Endodermal cell (in vitro differentiated cells): ENCODE data around the gene KRTAP10-4. TPM values are rescaled to one million over a fixed set of nuclear protein-coding genes. Genes with fewer than 3 reads are reported as not detected.

Experiments
- DNase-seq: peaks from one replicate; pipeline ENCODE4 v3.0.0-alpha.2; 2017
- H3K27ac ChIP-seq: 2 replicates; pipeline ENCODE4 v1.5.1; 2013; ENCODE audit warnings: mild to moderate bottlenecking, low read depth, low read length, moderate library complexity
- H3K27me3 ChIP-seq: 2 replicates; pipeline ENCODE4 v1.6.1; 2013; ENCODE audit warnings: mild to moderate bottlenecking, low read length, moderate library complexity; ENCODE audit not compliant: insufficient read depth, control insufficient read depth, poor library complexity, severe bottlenecking
- H3K36me3 ChIP-seq: 2 replicates; pipeline ENCODE4 v1.7.0; 2013; ENCODE audit warnings: mild to moderate bottlenecking, low read length, moderate library complexity; ENCODE audit not compliant: control insufficient read depth, insufficient read depth
- H3K4me1 ChIP-seq: one replicate; pipeline ENCODE4 v1.7.0; 2013; ENCODE audit warnings: low read length; ENCODE audit not compliant: control insufficient read depth, insufficient read depth
- H3K4me3 ChIP-seq: 2 replicates; pipeline ENCODE4 v1.5.1; 2013; ENCODE audit warnings: mild to moderate bottlenecking, low read length, moderate library complexity
- H3K9ac ChIP-seq: 2 replicates; pipeline ENCODE4 v1.6.1; 2013; ENCODE audit warnings: mild to moderate bottlenecking, low read length, moderate library complexity; ENCODE audit not compliant: poor library complexity, severe bottlenecking; ENCODE audit errors: extremely low read depth
- H3K9me3 ChIP-seq: 2 replicates; pipeline ENCODE4 v1.6.1; 2013; ENCODE audit warnings: mild to moderate bottlenecking, low read length, moderate library complexity; ENCODE audit not compliant: control insufficient read depth
- H3K27ac Mint-ChIP-seq: 2 replicates; pipeline ENCODE4 v1.8.0; 2020; ENCODE audit warnings: mixed read lengths
- H3K27me3 Mint-ChIP-seq: 2 replicates; pipeline ENCODE4 v1.8.0; 2021; ENCODE audit warnings: mild to moderate bottlenecking, mixed read lengths; ENCODE audit not compliant: insufficient read depth
- H3K36me3 Mint-ChIP-seq: 2 replicates; pipeline ENCODE4 v1.8.0; 2020; ENCODE audit warnings: low read depth, mixed read lengths
- H3K4me1 Mint-ChIP-seq: 2 replicates; pipeline ENCODE4 v1.8.0; 2020; ENCODE audit warnings: mixed read lengths
- H3K4me3 Mint-ChIP-seq: 2 replicates; pipeline ENCODE4 v1.8.0; 2020; ENCODE audit warnings: mild to moderate bottlenecking, moderate library complexity, mixed read lengths
- H3K9me3 Mint-ChIP-seq: 2 replicates; pipeline ENCODE4 v1.8.0; 2020; ENCODE audit warnings: mild to moderate bottlenecking, mixed read lengths
- CTCF ChIP-seq: fragments of 200-600 bp; sonication (generic); conservative IDR thresholded peaks from 2 replicates; pipeline ENCODE4 v1.5.0; 2021; ENCODE audit warnings: antibody characterized with exemption, mild to moderate bottlenecking
- WGBS, 2 experiments: methylation state at CpG; one replicate each; pipeline versions ENCODE4 v1.1.5 to v1.1.7; 2013; ENCODE audit warnings: missing lambda C conversion rate in 2 of 2, mixed read lengths in 1 of 2; ENCODE audit not compliant: insufficient coverage in 1 of 2, insufficient read length in 1 of 2; 5-methylcytosine and 5-hydroxymethylcytosine counted together
- total RNA-seq, 2 donors: library from RNA; stranded (reverse); fragmentation: NEBNext Ultra II Directional in 1 of 2; extraction: Animal tissue kit (Norgen Biotek cat#: 25700) in 1 of 2; gene quantifications; 2 replicates in 1 of 2; 3 replicates in 1 of 2; pipeline ENCODE4 v1.2.1, GENCODE V29; 2021

The KRTAP10-4 gene
- total RNA-seq, 2 donors from 2014 or later, result not detected

GRCh38 chr21:44534688-44535087 lies 38.8 kb upstream of the KRTAP10-4 start:
- H3K27me3 ChIP-seq, result no peaks in the 10 kb centered on the region
- 97 to 98% methylated on average over 6 of the region's 6 CpGs for WGBS, 2 experiments
- H3K27me3 Mint-ChIP-seq, result no peaks in the 10 kb centered on the region
- H3K27ac ChIP-seq, result no peak overlapping the region
- no peaks in the 10 kb centered on the region for H3K4me1 Mint-ChIP-seq
- no peak overlapping the region for H3K4me3 Mint-ChIP-seq
- H3K9ac ChIP-seq, result no peak overlapping the region
- H3K36me3 Mint-ChIP-seq, result no peaks in the 10 kb centered on the region
- no peaks in the 10 kb centered on the region for H3K9me3 ChIP-seq
- no peak for DNase-seq
- no peaks in the 10 kb centered on the region for H3K4me1 ChIP-seq
- no peaks in the 10 kb centered on the region for H3K9me3 Mint-ChIP-seq
- no peak for TF ChIP-seq CTCF
- no peak overlapping the region for H3K27ac Mint-ChIP-seq
- H3K36me3 ChIP-seq, result no peaks in the 10 kb centered on the region
- no peak overlapping the region for H3K4me3 ChIP-seq

- Histone ChIP-seq H3K27ac (no peak overlapping the region), H3K9me3 (no peaks in the 10 kb centered on the region), H3K36me3 (no peaks in the 10 kb centered on the region), H3K9ac (no peak overlapping the region), H3K4me3 (no peak overlapping the region), H3K4me1 (no peaks in the 10 kb centered on the region), H3K27me3 (no peaks in the 10 kb centered on the region)
- TF ChIP-seq CTCF, result no peak
- WGBS, 2 experiments, result 77 to 84% methylated on average over 6 to 7 of the region's 7 CpGs
- no peaks in the 10 kb centered on the region for H3K4me1 Mint-ChIP-seq
- H3K4me3 Mint-ChIP-seq, result no peak overlapping the region
- no peaks in the 10 kb centered on the region for H3K27me3 Mint-ChIP-seq
- no peaks in the 10 kb centered on the region for H3K36me3 Mint-ChIP-seq
- no peak overlapping the region for H3K27ac Mint-ChIP-seq
- DNase-seq, result peak; percentile 37
- H3K9me3 Mint-ChIP-seq, result no peaks in the 10 kb centered on the region
Measured at GRCh38 chr21:44535963-44536362, 37.6 kb upstream of the KRTAP10-4 start.

- no peak for TF ChIP-seq CTCF
- DNase-seq, result no peak
Measured at GRCh38 chr21:44537930-44538911, 35.3 kb upstream of the KRTAP10-4 start.

More at GRCh38 chr21:44537930-44538911, 35.3 kb upstream of the KRTAP10-4 start:
- 93 to 96% methylated on average over 15 to 33 of the region's 33 CpGs for WGBS, 2 experiments
- H3K36me3 Mint-ChIP-seq, result no peaks in the 10 kb centered on the region
- Histone ChIP-seq H3K4me3 (no peak overlapping the region), H3K27ac (no peak overlapping the region), H3K9ac (no peak overlapping the region), H3K9me3 (no peaks in the 10 kb centered on the region), H3K36me3 (no peaks in the 10 kb centered on the region), H3K27me3 (no peaks in the 10 kb centered on the region), H3K4me1 (no peaks in the 10 kb centered on the region)
- H3K27ac Mint-ChIP-seq, result no peak overlapping the region
- H3K9me3 Mint-ChIP-seq, result no peaks in the 10 kb centered on the region
- no peaks in the 10 kb centered on the region for H3K27me3 Mint-ChIP-seq
- no peak overlapping the region for H3K4me3 Mint-ChIP-seq
- no peaks in the 10 kb centered on the region for H3K4me1 Mint-ChIP-seq
